Neural cell (in vitro differentiated cells): ENCODE measurements around the gene ODC1.

Experiments
- CTCF ChIP-seq: fragments of 450-650 bp; IDR thresholded peaks from 2 replicates; pipeline ENCODE4 v1.5.1; 2014; ENCODE audit warnings: antibody characterized with exemption, mild to moderate bottlenecking, moderate library complexity; ENCODE audit not compliant: poor library complexity, severe bottlenecking
- POLR2AphosphoS5 ChIP-seq: IDR thresholded peaks from 2 replicates; pipeline ENCODE4 v1.6.1; 2012
- RAD21 ChIP-seq: fragments of 450-650 bp; conservative IDR thresholded peaks from 2 replicates; pipeline ENCODE4 v1.6.1; 2014; ENCODE audit warnings: antibody characterized with exemption, mild to moderate bottlenecking, moderate library complexity
- SMC3 ChIP-seq: fragments of 450-650 bp; conservative IDR thresholded peaks from 2 replicates; pipeline ENCODE4 v1.6.1; 2014; ENCODE audit warnings: antibody characterized with exemption, mild to moderate bottlenecking, moderate library complexity; ENCODE audit not compliant: poor library complexity

- TF ChIP-seq POLR2AphosphoS5 (no peak), SMC3 (no peak), CTCF (no peak), RAD21 (no peak)
These were observed 43.6 kb downstream of the ODC1 start for GRCh38 chr2:10404324-10405143.
